Endodermal cell (in vitro differentiated cells): Measurements from ENCODE around the gene KRT74. TPM values are rescaled to one million over a fixed set of nuclear protein-coding genes. Genes with fewer than 3 reads are reported as not detected.
A peak's percentile ranks its signal among the peaks of the same experiment; 100 is the strongest.

ENCODE experiments used
- DNase-seq: peaks from one replicate; pipeline ENCODE4 v3.0.0-alpha.2; 2017
- H3K27ac ChIP-seq: 2 replicates; pipeline ENCODE4 v1.5.1; 2013; ENCODE audit warnings: mild to moderate bottlenecking, low read depth, low read length, moderate library complexity
- H3K27me3 ChIP-seq: 2 replicates; pipeline ENCODE4 v1.6.1; 2013; ENCODE audit warnings: mild to moderate bottlenecking, low read length, moderate library complexity; ENCODE audit not compliant: insufficient read depth, control insufficient read depth, poor library complexity, severe bottlenecking
- H3K36me3 ChIP-seq: 2 replicates; pipeline ENCODE4 v1.7.0; 2013; ENCODE audit warnings: mild to moderate bottlenecking, low read length, moderate library complexity; ENCODE audit not compliant: control insufficient read depth, insufficient read depth
- H3K4me1 ChIP-seq: one replicate; pipeline ENCODE4 v1.7.0; 2013; ENCODE audit warnings: low read length; ENCODE audit not compliant: control insufficient read depth, insufficient read depth
- H3K4me3 ChIP-seq: 2 replicates; pipeline ENCODE4 v1.5.1; 2013; ENCODE audit warnings: mild to moderate bottlenecking, low read length, moderate library complexity
- H3K9ac ChIP-seq: 2 replicates; pipeline ENCODE4 v1.6.1; 2013; ENCODE audit warnings: mild to moderate bottlenecking, low read length, moderate library complexity; ENCODE audit not compliant: poor library complexity, severe bottlenecking; ENCODE audit errors: extremely low read depth
- H3K9me3 ChIP-seq: 2 replicates; pipeline ENCODE4 v1.6.1; 2013; ENCODE audit warnings: mild to moderate bottlenecking, low read length, moderate library complexity; ENCODE audit not compliant: control insufficient read depth
- H3K27ac Mint-ChIP-seq: 2 replicates; pipeline ENCODE4 v1.8.0; 2020; ENCODE audit warnings: mixed read lengths
- H3K27me3 Mint-ChIP-seq: 2 replicates; pipeline ENCODE4 v1.8.0; 2021; ENCODE audit warnings: mild to moderate bottlenecking, mixed read lengths; ENCODE audit not compliant: insufficient read depth
- H3K36me3 Mint-ChIP-seq: 2 replicates; pipeline ENCODE4 v1.8.0; 2020; ENCODE audit warnings: low read depth, mixed read lengths
- H3K4me1 Mint-ChIP-seq: 2 replicates; pipeline ENCODE4 v1.8.0; 2020; ENCODE audit warnings: mixed read lengths
- H3K4me3 Mint-ChIP-seq: 2 replicates; pipeline ENCODE4 v1.8.0; 2020; ENCODE audit warnings: mild to moderate bottlenecking, moderate library complexity, mixed read lengths
- H3K9me3 Mint-ChIP-seq: 2 replicates; pipeline ENCODE4 v1.8.0; 2020; ENCODE audit warnings: mild to moderate bottlenecking, mixed read lengths
- WGBS, 2 experiments: methylation state at CpG; one replicate each; pipeline versions ENCODE4 v1.1.5 to v1.1.7; 2013; ENCODE audit warnings: missing lambda C conversion rate in 2 of 2, mixed read lengths in 1 of 2; ENCODE audit not compliant: insufficient coverage in 1 of 2, insufficient read length in 1 of 2; 5-methylcytosine and 5-hydroxymethylcytosine counted together
- total RNA-seq, 2 donors: library from RNA; stranded (reverse); fragmentation: NEBNext Ultra II Directional in 1 of 2; extraction: Animal tissue kit (Norgen Biotek cat#: 25700) in 1 of 2; gene quantifications; 2 replicates in 1 of 2; 3 replicates in 1 of 2; pipeline ENCODE4 v1.2.1, GENCODE V29; 2021
- TF ChIP-seq, protein P1 (sequence below): fragments of 200-600 bp; sonication (generic); conservative IDR thresholded peaks from 2 replicates; pipeline ENCODE4 v1.5.0; 2021; ENCODE audit warnings: antibody characterized with exemption, mild to moderate bottlenecking

KRT74 gene
- total RNA-seq, 2 donors from 2014 or later = not detected

DNA sequence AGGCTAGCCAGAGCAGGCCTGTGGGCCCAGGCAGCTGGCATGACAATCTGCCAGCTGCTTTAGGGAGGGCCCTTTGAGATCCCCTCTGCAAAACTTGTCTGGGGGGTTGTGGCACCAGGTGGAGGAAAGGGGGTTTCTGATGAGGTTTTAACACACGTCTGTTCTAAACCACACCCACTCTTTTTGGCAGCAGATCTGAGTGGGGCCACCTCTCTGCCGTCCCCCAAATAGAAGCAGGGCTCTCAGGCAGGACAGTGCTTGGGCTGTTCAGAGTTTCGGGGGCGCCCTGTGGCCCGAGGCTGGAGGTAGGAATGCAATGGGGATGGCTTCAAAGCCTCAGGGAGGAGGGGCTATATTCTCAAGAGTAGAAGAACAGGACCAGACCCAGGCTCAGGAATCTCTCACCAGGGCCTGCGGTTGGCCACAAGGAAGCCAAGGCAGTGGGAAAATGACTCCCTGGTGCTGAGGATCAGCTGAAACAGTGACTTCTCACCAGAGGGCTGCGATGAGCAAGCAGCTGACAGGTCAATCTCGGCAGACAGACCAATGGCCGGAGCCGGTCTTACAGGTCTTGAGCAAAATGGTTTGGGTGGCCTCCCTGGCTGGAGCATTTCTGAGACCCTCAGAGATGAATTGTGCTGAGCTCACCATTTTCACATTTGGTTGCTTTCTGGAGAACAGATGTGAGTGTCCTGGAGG lies 51.9 kb downstream of the KRT74 start:
- Mint-ChIP-seq H3K4me1 (peaks cover 23% of the 10 kb centered on the region), H3K27ac (peak overlapping the region; percentile 52), H3K27me3 (peaks cover 2% of the 10 kb centered on the region), H3K9me3 (no peaks in the 10 kb centered on the region), H3K4me3 (no peak overlapping the region), H3K36me3 (no peaks in the 10 kb centered on the region)
- TF ChIP-seq, protein P1, sequence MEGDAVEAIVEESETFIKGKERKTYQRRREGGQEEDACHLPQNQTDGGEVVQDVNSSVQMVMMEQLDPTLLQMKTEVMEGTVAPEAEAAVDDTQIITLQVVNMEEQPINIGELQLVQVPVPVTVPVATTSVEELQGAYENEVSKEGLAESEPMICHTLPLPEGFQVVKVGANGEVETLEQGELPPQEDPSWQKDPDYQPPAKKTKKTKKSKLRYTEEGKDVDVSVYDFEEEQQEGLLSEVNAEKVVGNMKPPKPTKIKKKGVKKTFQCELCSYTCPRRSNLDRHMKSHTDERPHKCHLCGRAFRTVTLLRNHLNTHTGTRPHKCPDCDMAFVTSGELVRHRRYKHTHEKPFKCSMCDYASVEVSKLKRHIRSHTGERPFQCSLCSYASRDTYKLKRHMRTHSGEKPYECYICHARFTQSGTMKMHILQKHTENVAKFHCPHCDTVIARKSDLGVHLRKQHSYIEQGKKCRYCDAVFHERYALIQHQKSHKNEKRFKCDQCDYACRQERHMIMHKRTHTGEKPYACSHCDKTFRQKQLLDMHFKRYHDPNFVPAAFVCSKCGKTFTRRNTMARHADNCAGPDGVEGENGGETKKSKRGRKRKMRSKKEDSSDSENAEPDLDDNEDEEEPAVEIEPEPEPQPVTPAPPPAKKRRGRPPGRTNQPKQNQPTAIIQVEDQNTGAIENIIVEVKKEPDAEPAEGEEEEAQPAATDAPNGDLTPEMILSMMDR = no peak
- H3K4me1 ChIP-seq = peaks cover 7% of the 10 kb centered on the region
- no peak overlapping the region for H3K9ac ChIP-seq
- H3K4me3 ChIP-seq = no peak overlapping the region
- H3K27ac ChIP-seq = no peak overlapping the region
- peak; percentile 87 for DNase-seq
- no peaks in the 10 kb centered on the region for H3K36me3 ChIP-seq
- no peaks in the 10 kb centered on the region for H3K27me3 ChIP-seq
- H3K9me3 ChIP-seq = no peaks in the 10 kb centered on the region
- 89 to 90% methylated on average over 6 to 10 of the region's 10 CpGs for WGBS, 2 experiments

DNA sequence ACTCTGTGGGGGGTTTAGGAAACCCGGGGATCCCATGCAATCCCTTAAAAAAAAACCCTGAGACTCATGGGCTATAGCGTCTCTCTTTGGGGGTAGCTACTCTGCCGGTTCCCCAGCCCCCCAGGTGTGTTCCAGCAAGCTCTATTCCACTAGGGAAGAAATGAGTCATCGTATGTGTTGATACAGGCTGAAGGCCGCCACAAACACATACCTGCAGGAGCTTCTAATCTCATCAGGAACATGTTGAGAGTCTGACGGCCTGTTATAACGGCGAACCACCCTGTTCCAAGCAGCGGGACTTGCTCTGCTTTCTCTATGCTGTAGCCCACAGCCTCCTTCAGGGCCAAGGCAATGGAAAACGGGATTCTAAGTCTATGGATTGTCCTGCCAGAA lies 52.5 kb downstream of the KRT74 start:
- TF ChIP-seq, protein P1 = no peak
- Mint-ChIP-seq H3K4me3 (no peak overlapping the region), H3K4me1 (peaks cover 23% of the 10 kb centered on the region), H3K9me3 (no peaks in the 10 kb centered on the region), H3K36me3 (no peaks in the 10 kb centered on the region), H3K27me3 (peaks cover 2% of the 10 kb centered on the region), H3K27ac (peak overlapping the region; percentile 52)
- H3K9me3 ChIP-seq = no peaks in the 10 kb centered on the region
- no peak overlapping the region for H3K4me3 ChIP-seq
- H3K27ac ChIP-seq = no peak overlapping the region
- H3K27me3 ChIP-seq = no peaks in the 10 kb centered on the region
- peak; percentile 77 for DNase-seq
- H3K4me1 ChIP-seq = peaks cover 7% of the 10 kb centered on the region
- 85 to 89% methylated on average over 6 to 10 of the region's 10 CpGs for WGBS, 2 experiments
- no peak overlapping the region for H3K9ac ChIP-seq
- H3K36me3 ChIP-seq = no peaks in the 10 kb centered on the region

DNA sequence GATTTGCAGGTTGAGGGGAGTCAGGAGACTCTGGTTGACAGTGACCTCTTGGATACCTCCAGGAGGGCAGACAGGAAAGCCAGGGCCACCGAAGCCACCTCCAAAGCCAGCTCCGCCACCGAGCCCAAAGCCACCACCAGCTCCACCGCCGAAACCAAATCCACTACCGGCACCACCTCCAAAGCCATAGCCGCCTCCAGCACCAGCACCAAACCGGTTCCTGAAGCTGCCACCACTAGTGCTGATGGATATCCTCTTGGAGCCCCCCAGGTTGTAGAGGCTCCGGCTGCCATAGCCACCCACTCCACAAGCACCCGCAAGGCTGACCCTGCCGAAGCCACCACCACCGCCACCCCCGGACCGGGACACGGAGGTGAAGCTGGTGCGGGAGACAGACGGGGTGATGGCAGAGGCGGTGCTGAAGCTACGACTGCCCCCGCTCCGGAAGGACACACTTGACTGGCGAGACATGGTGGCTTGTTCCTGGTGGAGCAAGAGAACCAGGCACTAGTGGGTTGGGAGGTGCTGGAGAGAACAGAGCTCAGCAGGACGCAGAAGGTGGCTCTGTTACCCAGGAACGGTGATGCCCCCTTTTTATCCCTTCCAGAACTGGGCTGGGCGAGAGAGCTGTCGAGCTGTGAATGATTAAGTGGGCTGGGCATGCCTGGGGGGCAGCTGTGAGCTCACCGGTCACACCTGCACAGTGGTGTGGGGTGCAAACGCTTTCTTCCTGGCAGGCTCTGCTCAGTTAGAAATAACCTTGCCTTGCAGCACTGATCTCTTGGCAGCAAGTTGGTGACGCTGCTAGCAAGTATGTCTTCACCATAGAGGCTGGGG lies 53.6 kb downstream of the KRT74 start, which contains the start of gene KRT5:
Gene KRT5 (minus strand): TSS at position 569 of the 837 bp plus-strand sequence. CDS start 98 bp downstream, at position 471.
- H3K4me3 Mint-ChIP-seq = no peak within 1 kb of the TSS
- Histone ChIP-seq H3K4me1 (peaks cover 7% of the 10 kb centered on the region), H3K9ac (no peak within 1 kb of the TSS), H3K36me3 (no peaks in the 10 kb centered on the region), H3K27me3 (no peaks in the 10 kb centered on the region), H3K27ac (no peak within 1 kb of the TSS), H3K4me3 (no peak within 1 kb of the TSS), H3K9me3 (no peaks in the 10 kb centered on the region)
- H3K36me3 Mint-ChIP-seq = no peaks in the 10 kb centered on the region
- H3K27ac Mint-ChIP-seq = no peak within 1 kb of the TSS
- DNase-seq = peak; percentile 46
- WGBS, 2 experiments = 94 to 96% methylated on average over 24 to 29 of the region's 29 CpGs
- H3K9me3 Mint-ChIP-seq = no peaks in the 10 kb centered on the region
- TF ChIP-seq, protein P1 = no peak
- peaks cover 23% of the 10 kb centered on the region for H3K4me1 Mint-ChIP-seq
- H3K27me3 Mint-ChIP-seq = peaks cover 2% of the 10 kb centered on the region
